Pons (tissue), 1 donor: Measurements from ENCODE around the gene HOXA3.

Experiments
- DNase-seq: peaks from one replicate; pipeline ENCODE4 v3.0.0-alpha.2; 2016; ENCODE audit warnings: low spot score

Gene HOXA3

GRCh38 chr7:27189295-27189996 lies 37.1 kb upstream of the HOXA3 start:
- no peak for DNase-seq

GRCh38 chr7:27188386-27189294 lies 36.3 kb upstream of the HOXA3 start:
- DNase-seq: no peak

GRCh38 chr7:27187475-27188385 lies 35.3 kb upstream of the HOXA3 start:
- DNase-seq: no peak

GRCh38 chr7:27186668-27187474 lies 34.5 kb upstream of the HOXA3 start:
- no peak for DNase-seq

GRCh38 chr7:27185854-27186667 lies 33.7 kb upstream of the HOXA3 start:
- DNase-seq: no peak

- DNase-seq: no peak
Measured at GRCh38 chr7:27185013-27185853, 32.9 kb upstream of the HOXA3 start, which contains the start of gene HOXA11. TSS of gene HOXA11 (minus strand) at chr7:27185232. CDS start at chr7:27185144, 88 bp downstream.

- DNase-seq: no peak
Measured at GRCh38 chr7:27184337-27185012, 32.1 kb upstream of the HOXA3 start.

- no peak for DNase-seq
Measured at GRCh38 chr7:27183682-27184336, 31.4 kb upstream of the HOXA3 start.

- no peak for DNase-seq
Measured at GRCh38 chr7:27182861-27183681, 30.7 kb upstream of the HOXA3 start.

- no peak for DNase-seq
Measured at GRCh38 chr7:27182285-27182841, 30.0 kb upstream of the HOXA3 start.

- DNase-seq: no peak
Measured at GRCh38 chr7:27181795-27182275, 29.5 kb upstream of the HOXA3 start.

GRCh38 chr7:27180431-27181420 lies 28.3 kb upstream of the HOXA3 start:
- DNase-seq: no peak

- no peak for DNase-seq
Measured at GRCh38 chr7:27179503-27180430, 27.4 kb upstream of the HOXA3 start.

GRCh38 chr7:27179030-27179429 lies 26.6 kb upstream of the HOXA3 start:
- no peak for DNase-seq

GRCh38 chr7:27178366-27178765 lies 26.0 kb upstream of the HOXA3 start:
- DNase-seq: no peak
